GM13976 (cell line): Measurements from ENCODE around the gene KLC4.

Source experiments
- DNase-seq: peaks from one replicate; pipeline ENCODE4 v3.0.0; 2012; ENCODE audit warnings: low spot score
- CTCF ChIP-seq: IDR thresholded peaks from 2 replicates; pipeline ENCODE4 v1.5.1; 2012; ENCODE audit warnings: borderline replicate concordance, mild to moderate bottlenecking; ENCODE audit not compliant: insufficient read depth; ENCODE audit errors: extremely low read depth, missing control alignments, control extremely low read depth
- in situ Hi-C: fragments of 300-500 bp; cut with MboI; formaldehyde crosslinking; loops from one replicate; pipeline ENCODE4 v1.12.0; 2022; ENCODE audit warnings: low sequenced_read_pairs, mixed read lengths, inconsistent platforms; ENCODE audit not compliant: unreplicated experiment

KLC4 gene

GRCh38 chr6:43059168-43060033 is at the start of gene KLC4, which contains the start of gene MRPL2:
Gene KLC4, plus strand, starts transcription at chr6:43059631. Its CDS starts 1,705 bp downstream, at chr6:43061336.
Gene MRPL2, minus strand, starts transcription at chr6:43059434. Its CDS starts 53 bp downstream, at chr6:43059381.
- TF ChIP-seq CTCF = no peak
- DNase-seq = peak; percentile 100
- in situ Hi-C loops = no loop called here

GRCh38 chr6:43011207-43011606 is 48.2 kb upstream of the KLC4 start:
- no peak for DNase-seq
- in situ Hi-C loops = no loop called here
- TF ChIP-seq CTCF = no peak

- no peak for DNase-seq
- TF ChIP-seq CTCF = no peak
- in situ Hi-C loops = no loop called here
Measured at GRCh38 chr6:43012364-43012763, 47.1 kb upstream of the KLC4 start.

- no peak for TF ChIP-seq CTCF
- in situ Hi-C loops = no loop called here
- no peak for DNase-seq
Measured at GRCh38 chr6:43013097-43013842, 46.2 kb upstream of the KLC4 start.

- no peak for TF ChIP-seq CTCF
- in situ Hi-C loops = no loop called here
Measured at GRCh38 chr6:43013843-43014433, 45.5 kb upstream of the KLC4 start, which contains the start of the genes KLHDC3 and MEA1. Gene KLHDC3, plus strand, starts transcription at chr6:43014249. Its CDS starts 2,944 bp downstream, at chr6:43017193. Gene MEA1, minus strand, starts transcription at chr6:43013946. Its CDS starts 133 bp downstream, at chr6:43013813.

GRCh38 chr6:43014434-43014909 is 45.0 kb upstream of the KLC4 start:
- no peak for DNase-seq
- in situ Hi-C loops = no loop called here
- TF ChIP-seq CTCF = no peak

More at GRCh38 chr6:43013843-43014433, 45.5 kb upstream of the KLC4 start, which contains the start of the genes KLHDC3 and MEA1:
- DNase-seq = peak; percentile 99
